Fibroblast of lung (primary cell): ENCODE results near the gene JMJD1C. TPM values are rescaled to one million over a fixed set of nuclear protein-coding genes. Genes with fewer than 3 reads are reported as not detected.

Source experiments
- DNase-seq, 2 donors: peaks; one replicate each; pipeline versions ENCODE4 v3.0.0 to v3.0.0-alpha.2; 2010; ENCODE audit warnings: low read depth in 2 of 2
- H2AFZ ChIP-seq: 2 replicates; pipeline ENCODE4 v1.5.1; 2012; ENCODE audit warnings: low read length, control low read depth, inconsistent platforms
- H3K27ac ChIP-seq: 2 replicates; pipeline ENCODE4 v1.5.1; 2011; ENCODE audit warnings: low read length, control low read depth; ENCODE audit not compliant: insufficient read depth
- H3K27me3 ChIP-seq: 2 replicates; pipeline ENCODE4 v1.5.1; 2011; ENCODE audit warnings: mild to moderate bottlenecking, low read length; ENCODE audit not compliant: control insufficient read depth, insufficient read depth
- H3K36me3 ChIP-seq: 2 replicates; pipeline ENCODE4 v1.5.1; 2011; ENCODE audit warnings: low read length; ENCODE audit not compliant: control insufficient read depth, insufficient read depth
- H3K4me1 ChIP-seq: 2 replicates; pipeline ENCODE4 v1.5.1; 2011; ENCODE audit warnings: low read length; ENCODE audit not compliant: control insufficient read depth, insufficient read depth; ENCODE audit errors: extremely low read depth
- H3K4me2 ChIP-seq: 2 replicates; pipeline ENCODE4 v1.5.1; 2011; ENCODE audit warnings: low read length, control low read depth; ENCODE audit not compliant: insufficient read depth; ENCODE audit errors: extremely low read depth
- H3K4me3 ChIP-seq, 4 experiments: fragments of 200-600 bp in 1 of 4; sonication (generic) in 1 of 4; replicated peaks in 1 of 4; 2 replicates each; pipeline ENCODE4 v1.5.1; 2011 to 2016; ENCODE audit warnings: low read length in 4 of 4, low read depth in 3 of 4, mild to moderate bottlenecking in 3 of 4, control low read depth in 2 of 4, inconsistent platforms in 1 of 4, mixed read lengths in 1 of 4; ENCODE audit not compliant: insufficient read depth in 1 of 4; ENCODE audit errors: control extremely low read depth in 1 of 4
- H3K79me2 ChIP-seq: 2 replicates; pipeline ENCODE4 v1.5.1; 2012; ENCODE audit warnings: mild to moderate bottlenecking, low read length, inconsistent platforms; ENCODE audit not compliant: control insufficient read depth, insufficient read depth
- H3K9ac ChIP-seq: 2 replicates; pipeline ENCODE4 v1.5.1; 2011; ENCODE audit warnings: mild to moderate bottlenecking, low read length, control low read depth; ENCODE audit not compliant: insufficient read depth
- H3K9me3 ChIP-seq: 2 replicates; pipeline ENCODE4 v1.5.1; 2012; ENCODE audit warnings: low read depth, low read length; ENCODE audit not compliant: control insufficient read depth, insufficient read depth
- H4K20me1 ChIP-seq: 2 replicates; pipeline ENCODE4 v1.5.1; 2011; ENCODE audit warnings: low read length; ENCODE audit not compliant: control insufficient read depth, insufficient read depth; ENCODE audit errors: extremely low read depth
- CTCF ChIP-seq, 2 donors: IDR thresholded peaks in 1 of 2; conservative IDR thresholded peaks in 1 of 2; 1 replicate in 1 of 2; 2 replicates in 1 of 2; pipeline ENCODE4 v1.5.1; 2011 to 2012; ENCODE audit warnings: low read length in 2 of 2, control low read depth in 1 of 2, inconsistent platforms in 1 of 2, low read depth in 1 of 2, mild to moderate bottlenecking in 1 of 2
- EZH2 ChIP-seq: IDR thresholded peaks from 2 replicates; pipeline ENCODE4 v1.5.1; 2012; ENCODE audit warnings: low read length, control low read depth, mild to moderate bottlenecking; ENCODE audit errors: missing control alignments
- polyA plus RNA-seq, 2 donors: library from polyadenylated mRNA; depleted of rRNA in 1 of 2; stranded (reverse) in 1 of 2; unstranded in 1 of 2; fragments of >200 nt; gene quantifications; 2 replicates each; pipeline ENCODE4 v1.2.1, GENCODE V29; 2011 to 2012; ENCODE audit warnings: missing spikeins in 1 of 2
- total RNA-seq: library from RNA; depleted of rRNA; stranded (reverse); fragments of >200 nt; gene quantifications from 2 replicates; pipeline ENCODE4 v1.2.1, GENCODE V29; 2014

JMJD1C gene
- total and polyA plus RNA-seq, 2 donors (not counting 1 experiment from before 2014, with no cell fraction given) = 39.9 to 67.0 TPM

GRCh38 chr10:63470928-63471327, 5.2 kb upstream of the JMJD1C start:
- Histone ChIP-seq H4K20me1 (no peaks in the 10 kb centered on the region), H3K9ac (no peak overlapping the region), H2AFZ (no peak overlapping the region), H3K9me3 (no peaks in the 10 kb centered on the region), H3K4me1 (peaks cover 6% of the 10 kb centered on the region), H3K27ac (no peak overlapping the region), H3K4me2 (no peak overlapping the region), H3K79me2 (peaks cover 45% of the 10 kb centered on the region), H3K36me3 (no peaks in the 10 kb centered on the region), H3K4me3 (no peak overlapping the region), H3K27me3 (no peaks in the 10 kb centered on the region)
- TF ChIP-seq CTCF (conservative IDR thresholded peaks at IDR 0.05 in 1 of 2, IDR thresholded peaks at IDR 0.05 in 1 of 2; ENCODE audit: low read depth in 1 of 2, low read length in 2 of 2) = no peak
- TF ChIP-seq EZH2 = no peak
- DNase-seq = no peak

- TF ChIP-seq EZH2 = no peak
- TF ChIP-seq CTCF (conservative IDR thresholded peaks at IDR 0.05 in 1 of 2, IDR thresholded peaks at IDR 0.05 in 1 of 2; ENCODE audit: low read depth in 1 of 2, low read length in 2 of 2) = no peak
- Histone ChIP-seq H3K4me3 (no peak overlapping the region), H3K27ac (no peak overlapping the region), H3K79me2 (peaks cover 50% of the 10 kb centered on the region), H4K20me1 (no peaks in the 10 kb centered on the region), H3K36me3 (no peaks in the 10 kb centered on the region), H3K9ac (no peak overlapping the region), H3K4me1 (peaks cover 6% of the 10 kb centered on the region), H3K9me3 (no peaks in the 10 kb centered on the region), H3K4me2 (no peak overlapping the region), H2AFZ (no peak overlapping the region), H3K27me3 (no peaks in the 10 kb centered on the region)
- DNase-seq = no peak
These were observed 3.2 kb upstream of the JMJD1C start for GRCh38 chr10:63468947-63469346.

- peaks cover 6% of the 10 kb centered on the region for H3K4me1 ChIP-seq
- H3K27me3 ChIP-seq = no peaks in the 10 kb centered on the region
- no peak for TF ChIP-seq CTCF (conservative IDR thresholded peaks at IDR 0.05 in 1 of 2, IDR thresholded peaks at IDR 0.05 in 1 of 2; ENCODE audit: low read depth in 1 of 2, low read length in 2 of 2)
- TF ChIP-seq EZH2 = no peak
- H3K36me3 ChIP-seq = no peaks in the 10 kb centered on the region
- H3K27ac ChIP-seq = no peak overlapping the region
- no peak overlapping the region for H3K4me3 ChIP-seq
- no peaks in the 10 kb centered on the region for H3K9me3 ChIP-seq
- no peak overlapping the region for H2AFZ ChIP-seq
- H4K20me1 ChIP-seq = no peaks in the 10 kb centered on the region
- DNase-seq = peak in 1 of 2 donors; percentile 19
- H3K79me2 ChIP-seq = peaks cover 57% of the 10 kb centered on the region
- H3K9ac ChIP-seq = no peak overlapping the region
- no peak overlapping the region for H3K4me2 ChIP-seq
These were observed 2.1 kb upstream of the JMJD1C start for GRCh38 chr10:63467841-63468240.
